K562 (cell line): ENCODE data around the gene ETS2. TPM values are rescaled to one million over a fixed set of nuclear protein-coding genes. Genes with fewer than 3 reads are reported as not detected.

ENCODE experiments used
- ATAC-seq: fragments of 200-7000 bp; cut with Tn5 transposase; 3 replicates; pipeline ENCODE4 v1.9.1; 2020; ENCODE audit warnings: moderate library complexity
- BruUV-seq: library from RNA; stranded (reverse); fragments of 400-500 nt; replicated peaks from 2 replicates; lab custom pipeline; 2021; lab: Mats Ljungman, UMichigan
- CTCF ChIA-PET: fragments of 300-600 bp; formaldehyde crosslinking; extraction: SDS; loops from one replicate; lab custom pipeline; 2021; ENCODE audit warnings: low intra/inter-chr PET ratio; lab: Yijun Ruan, JAX
- POLR2A ChIA-PET: fragments of 300-600, 350-650 bp; sonication (Branson Sonifier 250); formaldehyde crosslinking; extraction: SDS; loops from one replicate; lab custom pipeline; 2021; ENCODE audit warnings: antibody characterized with exemption, inconsistent platforms; lab: Yijun Ruan, JAX
- DNase-seq, 4 experiments: peaks; one replicate each; pipeline versions ENCODE4 v3.0.0 to v3.0.0-alpha.2; 2011 to 2018; ENCODE audit warnings: low spot score in 3 of 4, mixed read lengths in 3 of 4; ENCODE audit errors: extremely low read depth in 1 of 4
- FAIRE-seq: peaks from 2 replicates; lab custom pipeline; 2011; peaks lifted over from hg19 to GRCh38; lab: Jason Lieb, UNC
- H2AFZ ChIP-seq: 2 replicates; pipeline ENCODE4 v1.6.0; 2011; ENCODE audit warnings: low read depth, low read length, control low read depth, inconsistent platforms
- H3K27ac ChIP-seq: fragments of 200-600 bp; 3 replicates; pipeline ENCODE4 v1.8.0; 2011; ENCODE audit warnings: low read depth, mild to moderate bottlenecking, control low read depth, inconsistent platforms, low read length, moderate library complexity, mixed read lengths; ENCODE audit errors: extremely low read depth
- H3K27me3 ChIP-seq, 2 experiments: fragments of 300-600 bp in 1 of 2; 2 replicates in 1 of 2; 3 replicates in 1 of 2; pipeline versions ENCODE4 v1.6.0 to v1.8.0; 2011; ENCODE audit warnings: inconsistent platforms in 2 of 2, low read length in 2 of 2, mild to moderate bottlenecking in 1 of 2, mixed read lengths in 1 of 2, moderate library complexity in 1 of 2; ENCODE audit not compliant: control insufficient read depth in 2 of 2, insufficient read depth in 2 of 2
- H3K36me3 ChIP-seq: fragments of 300-600 bp; 3 replicates; pipeline ENCODE4 v1.8.0; 2011; ENCODE audit warnings: mild to moderate bottlenecking, low read length, inconsistent platforms; ENCODE audit not compliant: control insufficient read depth, insufficient read depth
- H3K4me1 ChIP-seq, 2 experiments: fragments of 200-600 bp in 1 of 2; replicated peaks in 1 of 2; 2 replicates in 1 of 2; 3 replicates in 1 of 2; pipeline versions ENCODE4 v1.5.1 to v1.8.0; 2011; ENCODE audit warnings: inconsistent platforms in 2 of 2, low read length in 2 of 2, mild to moderate bottlenecking in 1 of 2, mixed read lengths in 1 of 2, moderate library complexity in 1 of 2; ENCODE audit not compliant: control insufficient read depth in 2 of 2, insufficient read depth in 2 of 2
- H3K4me2 ChIP-seq: 2 replicates; pipeline ENCODE4 v1.6.1; 2011; ENCODE audit warnings: low read length, control low read depth, inconsistent platforms, mixed read lengths; ENCODE audit not compliant: insufficient read depth
- H3K4me3 ChIP-seq: fragments of 200-600 bp; sonication (generic), shearing (Covaris generic); 2 replicates; pipeline ENCODE4 v1.5.1; 2016; ENCODE audit warnings: control low read depth, inconsistent platforms
- H3K79me2 ChIP-seq: fragments of 200-600 bp; 3 replicates; pipeline ENCODE4 v1.8.0; 2011; ENCODE audit warnings: low read length, inconsistent platforms; ENCODE audit not compliant: control insufficient read depth, insufficient read depth
- H3K9ac ChIP-seq, 2 experiments: 2 replicates each; pipeline versions ENCODE4 v1.6.0 to v1.6.1; 2011; ENCODE audit warnings: low read depth in 2 of 2, low read length in 2 of 2, control low read depth in 1 of 2, inconsistent platforms in 1 of 2, mild to moderate bottlenecking in 1 of 2, mixed read lengths in 1 of 2; ENCODE audit not compliant: insufficient read depth in 1 of 2
- H3K9me1 ChIP-seq: one replicate; pipeline ENCODE4 v1.6.0; 2011; ENCODE audit warnings: inconsistent platforms, mild to moderate bottlenecking, low read length, moderate library complexity; ENCODE audit not compliant: control insufficient read depth, insufficient read depth
- H3K9me3 ChIP-seq: replicated peaks from 2 replicates; pipeline ENCODE4 v1.5.1; 2011; ENCODE audit warnings: low read depth, low read length, inconsistent platforms; ENCODE audit not compliant: control insufficient read depth, insufficient read depth
- H4K20me1 ChIP-seq: replicated peaks from 2 replicates; pipeline ENCODE4 v1.6.1; 2011; ENCODE audit warnings: low read length, inconsistent platforms, mixed read lengths; ENCODE audit not compliant: control insufficient read depth, insufficient read depth
- ATF7 ChIP-seq: fragments of 450-650 bp; IDR thresholded peaks from 2 replicates; pipeline ENCODE4 v1.7.1; 2014; ENCODE audit warnings: mild to moderate bottlenecking, moderate library complexity
- BRD9 ChIP-seq: fragments of 450-650 bp; IDR thresholded peaks from 2 replicates; pipeline ENCODE4 v1.6.1; 2018; ENCODE audit warnings: low read depth; ENCODE audit not compliant: partially characterized antibody
- BRF1 ChIP-seq: IDR thresholded peaks from 3 replicates; pipeline ENCODE4 v1.6.1; 2011; ENCODE audit warnings: borderline replicate concordance, mild to moderate bottlenecking; ENCODE audit not compliant: insufficient read length; ENCODE audit errors: extremely low read depth
- DEAF1 ChIP-seq: fragments of 450-650 bp; formaldehyde crosslinking; IDR thresholded peaks from 2 replicates; pipeline ENCODE4 v1.4.0; 2020; ENCODE audit warnings: mild to moderate bottlenecking, moderate library complexity
- FOXJ2 ChIP-seq: fragments of 200-800 bp; sonication (Bioruptor generic); IDR thresholded peaks from 2 replicates; pipeline ENCODE4 v1.6.1; 2016; ENCODE audit warnings: missing genetic modification characterization, missing compliant biosample characterization
- GATAD2A ChIP-seq: fragments of 450-650 bp; IDR thresholded peaks from 2 replicates; pipeline ENCODE4 v1.6.1; 2017
- HNRNPL ChIP-seq: fragments of 200-400 bp; formaldehyde crosslinking; IDR thresholded peaks from 2 replicates; pipeline ENCODE4 v1.6.1; 2017; ENCODE audit warnings: low read depth, mild to moderate bottlenecking, low read length
- HOMEZ ChIP-seq: fragments of 250-450 bp; sonication (Bioruptor Pico); IDR thresholded peaks from 2 replicates; pipeline ENCODE4 v1.4.0; 2020; ENCODE audit warnings: mild to moderate bottlenecking, moderate library complexity
- JUN ChIP-seq, 2 experiments: sonication (generic) in 1 of 2; formaldehyde crosslinking in 1 of 2; IDR thresholded peaks; 2 replicates each; pipeline versions ENCODE4 v1.6.1 to v1.8.0; 2012 to 2022; ENCODE audit warnings: borderline replicate concordance in 2 of 2, mild to moderate bottlenecking in 2 of 2, improper control_type of control experiment in 1 of 2, low read depth in 1 of 2, low read length in 1 of 2, missing genetic modification reagents in 1 of 2
- KLF10 ChIP-seq: fragments of 250-450 bp; sonication (Bioruptor Pico); IDR thresholded peaks from 2 replicates; pipeline ENCODE4 v1.6.1; 2021; ENCODE audit warnings: matching md5 sums
- KLF13 ChIP-seq: fragments of 450-650 bp; IDR thresholded peaks from 2 replicates; pipeline ENCODE4 v1.6.1; 2016; ENCODE audit warnings: missing genetic modification characterization, low read depth, mild to moderate bottlenecking, missing compliant biosample characterization, moderate library complexity, borderline replicate concordance
- MCM3 ChIP-seq: fragments of 450-650 bp; IDR thresholded peaks from 2 replicates; pipeline ENCODE4 v1.6.1; 2016
- MEF2D ChIP-seq: conservative IDR thresholded peaks from 2 replicates; pipeline ENCODE4 v1.6.1; 2016; ENCODE audit warnings: low read depth, missing genetic modification characterization, missing compliant biosample characterization
- PHF21A ChIP-seq: fragments of 450-650 bp; IDR thresholded peaks from 2 replicates; pipeline ENCODE4 v1.6.1; 2017; ENCODE audit warnings: low read depth, borderline replicate concordance
- TFE3 ChIP-seq: fragments of 450-650 bp; formaldehyde crosslinking; IDR thresholded peaks from 2 replicates; pipeline ENCODE4 v1.4.0; 2020; ENCODE audit warnings: mild to moderate bottlenecking, mixed read lengths
- ZBTB2 ChIP-seq: fragments of 450-650 bp; IDR thresholded peaks from 2 replicates; pipeline ENCODE4 v1.6.1; 2016; ENCODE audit warnings: antibody characterized with exemption
- ZNF253 ChIP-seq: fragments of 250-450 bp; sonication (Bioruptor Pico); conservative IDR thresholded peaks from 2 replicates; pipeline ENCODE4 v1.6.1; 2021; ENCODE audit warnings: mild to moderate bottlenecking
- WGBS: fragments of 100-300 bp; shearing (Covaris generic); methylation state at CpG from one replicate; pipeline ENCODE4 v1.1.6; 2016; ENCODE audit warnings: low coverage, mixed read lengths; ENCODE audit not compliant: insufficient coverage; ENCODE audit errors: missing lambda C conversion rate; 5-methylcytosine and 5-hydroxymethylcytosine counted together
- in situ Hi-C: fragments of 300-500 bp; cut with MboI; formaldehyde crosslinking; loops from 4 replicates; pipeline ENCODE4 v1.15.0; 2018; ENCODE audit warnings: inconsistent platforms, mixed read lengths
- intact Hi-C: fragments of 100-400 bp; cut with micrococcal nuclease; formaldehyde crosslinking; loops from 2 replicates; pipeline ENCODE4 v1.14.2; 2022
- polyA plus RNA-seq, 8 experiments: library from polyadenylated mRNA; depleted of rRNA in 4 of 8; stranded (reverse) in 5 of 8; unstranded in 3 of 8; fragments of >200 nt; fragmentation: Nextera tagmentation in 2 of 8; fragmentation: Illumina TruSeq in 1 of 8; extraction: Ambion mirVana in 2 of 8; extraction: Trizol in 1 of 8; gene quantifications; 2 replicates each; pipeline versions ENCODE4 v1.2.1 to v1.2.3, GENCODE V29; 2011 to 2014; ENCODE audit warnings: inconsistent platforms in 1 of 8, missing spikeins in 1 of 8
- total RNA-seq, 7 experiments: library from RNA; depleted of rRNA in 6 of 7; stranded (reverse); fragments of >200 nt in 6 of 7; fragmentation: Illumina TruSeq in 2 of 7; extraction: Trizol in 2 of 7; gene quantifications; 2 replicates each; pipeline versions ENCODE4 v1.2.1 to v1.2.3, GENCODE V29; 2011 to 2021; ENCODE audit warnings: low replicate concordance in 1 of 7

The ETS2 gene
- total and polyA plus RNA-seq, 9 of the 15 experiments (the other 6 are each of a cell fraction or from before 2014, with no cell fraction given): 1.7 to 24.4 (median 12.2) TPM

GRCh38 chr21:38864964-38865363 is 59.2 kb downstream of the ETS2 start:
- WGBS: 22% methylated on average over 3 of the region's 3 CpGs
- Histone ChIP-seq H3K9me3 (no peaks in the 10 kb centered on the region), H3K4me3 (no peak overlapping the region), H3K27me3 (no peaks in the 10 kb centered on the region), H3K36me3 (no peaks in the 10 kb centered on the region), H3K27ac (no peak overlapping the region), H3K79me2 (no peaks in the 10 kb centered on the region), H3K4me2 (no peak overlapping the region), H3K9ac (no peak overlapping the region), H3K9me1 (no peaks in the 10 kb centered on the region), H4K20me1 (no peaks in the 10 kb centered on the region), H2AFZ (no peak overlapping the region), H3K4me1 (no peaks in the 10 kb centered on the region)
- ChIA-PET CTCF (no interaction called here), POLR2A (interaction anchor here (0.6 to 1.9 kb wide), 5 partner anchors 11 to 62 kb away, joined by 3 to 7 read pairs (median 6); no protein-coding TSS in a partner anchor)
- FAIRE-seq: no peak
- no peak for TF ChIP-seq HNRNPL
- TF ChIP-seq ZNF253 (CRISPR knock-in tag): no peak
- TF ChIP-seq BRD9: no peak
- TF ChIP-seq MEF2D (tag): no peak
- TF ChIP-seq DEAF1 (CRISPR knock-in tag): no peak
- no peak for TF ChIP-seq ZBTB2
- no peak for TF ChIP-seq MCM3
- TF ChIP-seq HOMEZ (CRISPR knock-in tag): no peak
- no peak for TF ChIP-seq GATAD2A
- TF ChIP-seq TFE3 (CRISPR knock-in tag): no peak
- TF ChIP-seq KLF13 (tag): no peak
- TF ChIP-seq JUN (IDR thresholded peaks at IDR 0.05; ENCODE audit: borderline replicate concordance, low read depth, low read length): no peak
- no peak for TF ChIP-seq JUN (CRISPR knock-in tag; IDR thresholded peaks at IDR 0.05; ENCODE audit: borderline replicate concordance)
- no peak for TF ChIP-seq FOXJ2 (tag)
- no peak for TF ChIP-seq PHF21A
- no peak for TF ChIP-seq KLF10
- no peak for TF ChIP-seq ATF7
- no peak for TF ChIP-seq BRF1
- no TSS peak for BruUV-seq
- no peak for DNase-seq
- no peak for ATAC-seq
- intact Hi-C loops: no loop called here
- in situ Hi-C loops: no loop called here
